Measurements from ENCODE around the gene TTC24. TPM values are rescaled to one million over a fixed set of nuclear protein-coding genes. Genes with fewer than 3 reads are reported as not detected.

TTC24 gene
- total RNA-seq, 3 donors from 2014 or later: not detected

GRCh38 chr1:156582388-156583017 lies 3.0 kb downstream of the TTC24 start:
- Histone ChIP-seq H3K4me3 (no peak overlapping the region), H3K4me1 (no peaks in the 10 kb centered on the region), H3K27ac (no peak overlapping the region), H3K36me3 (no peaks in the 10 kb centered on the region), H3K9me3 (no peaks in the 10 kb centered on the region), H3K27me3 (no peaks in the 10 kb centered on the region)
- TF ChIP-seq POLR2AphosphoS5 (IDR thresholded peaks at IDR 0.05) (no peak), CTCF (IDR thresholded peaks at IDR 0.05) (no peak), POLR2A (IDR thresholded peaks at IDR 0.05) (no peak)
- intact Hi-C loops (cut with DNase I; ENCODE audit: low total_unique reads): loop anchor here (1.0 to 10.0 kb wide), 2 partner anchors 17 to 72 kb away; no protein-coding TSS in a partner anchor
- DNase-seq (ENCODE audit: low spot score in 2 of 2): no peak

- Histone ChIP-seq H3K27ac (no peak overlapping the region), H3K4me1 (no peaks in the 10 kb centered on the region), H3K4me3 (no peak overlapping the region), H3K9me3 (no peaks in the 10 kb centered on the region), H3K27me3 (no peaks in the 10 kb centered on the region), H3K36me3 (no peaks in the 10 kb centered on the region)
- peak in 1 of 2 donors; percentile 57 for DNase-seq (ENCODE audit: low spot score in 2 of 2)
- TF ChIP-seq CTCF (IDR thresholded peaks at IDR 0.05) (peak; percentile 87 to 92 (median 89)), POLR2AphosphoS5 (IDR thresholded peaks at IDR 0.05) (no peak), POLR2A (IDR thresholded peaks at IDR 0.05) (no peak)
- intact Hi-C loops (cut with DNase I; ENCODE audit: low total_unique reads): loop anchor here (1.0 to 10.0 kb wide), 2 partner anchors 19 to 71 kb away; no protein-coding TSS in a partner anchor
Measured at GRCh38 chr1:156583821-156584622, 4.5 kb downstream of the TTC24 start.

- Histone ChIP-seq H3K27ac (no peak overlapping the region), H3K27me3 (no peaks in the 10 kb centered on the region), H3K4me1 (no peaks in the 10 kb centered on the region), H3K4me3 (no peak overlapping the region), H3K36me3 (no peaks in the 10 kb centered on the region), H3K9me3 (no peaks in the 10 kb centered on the region)
- DNase-seq (ENCODE audit: low spot score in 2 of 2): no peak
- no peak for TF ChIP-seq POLR2A (IDR thresholded peaks at IDR 0.05)
- no peak for TF ChIP-seq CTCF (IDR thresholded peaks at IDR 0.05)
- intact Hi-C loops (cut with DNase I; ENCODE audit: low total_unique reads): loop anchor here (10.0 kb wide), 1 partner anchor 70 kb away; no protein-coding TSS in a partner anchor
Measured at GRCh38 chr1:156584813-156585212, 5.3 kb downstream of the TTC24 start.

- Histone ChIP-seq H3K4me3 (no peak overlapping the region), H3K36me3 (no peaks in the 10 kb centered on the region), H3K27ac (no peak overlapping the region), H3K9me3 (no peaks in the 10 kb centered on the region), H3K27me3 (no peaks in the 10 kb centered on the region), H3K4me1 (no peaks in the 10 kb centered on the region)
- TF ChIP-seq POLR2A (IDR thresholded peaks at IDR 0.05) (no peak), CTCF (IDR thresholded peaks at IDR 0.05) (no peak), POLR2AphosphoS5 (IDR thresholded peaks at IDR 0.05) (no peak)
- DNase-seq (ENCODE audit: low spot score in 2 of 2): no peak
- intact Hi-C loops (cut with DNase I; ENCODE audit: low total_unique reads): loop anchor here (10.0 kb wide), 1 partner anchor 68 kb away; no protein-coding TSS in a partner anchor
Measured at GRCh38 chr1:156586323-156586722, 6.8 kb downstream of the TTC24 start.

All from breast epithelium (tissue), 4 donors.